22Rv1 (cell line): ENCODE measurements around the gene KCNQ5.

Experiments used
- ZFX ChIP-seq: fragments of 450-650 bp; IDR thresholded peaks from 2 replicates; pipeline ENCODE4 v1.6.1; 2017; ENCODE audit warnings: antibody characterized with exemption, borderline replicate concordance
- TF ChIP-seq, protein P1 (sequence below): fragments of 450-650 bp; IDR thresholded peaks from 2 replicates; pipeline ENCODE4 v1.5.1; 2017; ENCODE audit warnings: mild to moderate bottlenecking

DNA sequence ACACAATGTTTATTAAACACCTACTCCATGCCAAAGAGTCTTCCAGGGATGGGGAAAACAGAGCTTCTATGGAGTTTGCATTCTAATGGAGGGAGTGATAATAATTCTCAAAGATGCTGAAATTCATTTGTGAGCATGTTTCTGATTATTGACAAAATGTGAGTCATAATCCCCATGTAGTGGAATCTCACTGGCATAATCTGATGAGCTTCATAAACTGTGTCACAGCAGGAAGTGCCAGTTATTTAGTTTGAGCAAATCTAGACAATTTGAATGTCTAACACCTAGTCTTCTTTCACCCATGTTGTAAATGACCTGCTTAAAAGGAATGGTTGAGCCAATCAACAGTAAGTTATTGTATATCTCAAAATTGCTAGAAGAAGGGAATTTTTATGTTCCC, 95.1 kb downstream of the KCNQ5 start:
- TF ChIP-seq, protein P1, sequence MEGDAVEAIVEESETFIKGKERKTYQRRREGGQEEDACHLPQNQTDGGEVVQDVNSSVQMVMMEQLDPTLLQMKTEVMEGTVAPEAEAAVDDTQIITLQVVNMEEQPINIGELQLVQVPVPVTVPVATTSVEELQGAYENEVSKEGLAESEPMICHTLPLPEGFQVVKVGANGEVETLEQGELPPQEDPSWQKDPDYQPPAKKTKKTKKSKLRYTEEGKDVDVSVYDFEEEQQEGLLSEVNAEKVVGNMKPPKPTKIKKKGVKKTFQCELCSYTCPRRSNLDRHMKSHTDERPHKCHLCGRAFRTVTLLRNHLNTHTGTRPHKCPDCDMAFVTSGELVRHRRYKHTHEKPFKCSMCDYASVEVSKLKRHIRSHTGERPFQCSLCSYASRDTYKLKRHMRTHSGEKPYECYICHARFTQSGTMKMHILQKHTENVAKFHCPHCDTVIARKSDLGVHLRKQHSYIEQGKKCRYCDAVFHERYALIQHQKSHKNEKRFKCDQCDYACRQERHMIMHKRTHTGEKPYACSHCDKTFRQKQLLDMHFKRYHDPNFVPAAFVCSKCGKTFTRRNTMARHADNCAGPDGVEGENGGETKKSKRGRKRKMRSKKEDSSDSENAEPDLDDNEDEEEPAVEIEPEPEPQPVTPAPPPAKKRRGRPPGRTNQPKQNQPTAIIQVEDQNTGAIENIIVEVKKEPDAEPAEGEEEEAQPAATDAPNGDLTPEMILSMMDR: no peak
- TF ChIP-seq ZFX: no peak
